ENCODE results near the gene ZNF609.
A peak's percentile ranks its signal among the peaks of the same experiment; 100 is the strongest.
"Not testable (repeated sequence)": the region's sequence is repeated elsewhere in the genome, so short reads cannot be mapped to it uniquely, and the experiment has no call there.

ZNF609 gene

GRCh38 chr15:64623347-64623996 lies 163.1 kb downstream of the ZNF609 start:
- DNase-seq (ENCODE audit: low read depth): no peak

- no peak for DNase-seq (ENCODE audit: low read depth)
Observed at GRCh38 chr15:64624242-64624641, 163.9 kb downstream of the ZNF609 start.

- DNase-seq (ENCODE audit: low read depth): no peak
Observed at GRCh38 chr15:64629063-64629462, 168.7 kb downstream of the ZNF609 start.

GRCh38 chr15:64630396-64631107 lies 170.2 kb downstream of the ZNF609 start:
- no peak for DNase-seq (ENCODE audit: low read depth)

- not testable (repeated sequence) for DNase-seq (ENCODE audit: low read depth)
Observed at GRCh38 chr15:64632639-64633038, 172.3 kb downstream of the ZNF609 start.

- no peak for DNase-seq (ENCODE audit: low read depth)
Observed at GRCh38 chr15:64633332-64633731, 173.0 kb downstream of the ZNF609 start.

- peak; percentile 24 for DNase-seq (ENCODE audit: low read depth)
Observed at GRCh38 chr15:64634027-64634426, 173.6 kb downstream of the ZNF609 start.

- no peak for DNase-seq (ENCODE audit: low read depth)
Observed at GRCh38 chr15:64634576-64635498, 174.5 kb downstream of the ZNF609 start.

- DNase-seq (ENCODE audit: low read depth): no peak
Observed at GRCh38 chr15:64635499-64636495, 175.4 kb downstream of the ZNF609 start.

- no peak for DNase-seq (ENCODE audit: low read depth)
Observed at GRCh38 chr15:64636556-64636955, 176.2 kb downstream of the ZNF609 start.

- DNase-seq (ENCODE audit: low read depth): no peak
Observed at GRCh38 chr15:64637412-64637811, 177.0 kb downstream of the ZNF609 start.

GRCh38 chr15:64639744-64640143 lies 179.4 kb downstream of the ZNF609 start:
- DNase-seq (ENCODE audit: low read depth): not testable (repeated sequence)

GRCh38 chr15:64640146-64640871 lies 179.9 kb downstream of the ZNF609 start:
- no peak for DNase-seq (ENCODE audit: low read depth)

GRCh38 chr15:64642875-64643274 lies 182.5 kb downstream of the ZNF609 start:
- no peak for DNase-seq (ENCODE audit: low read depth)

- no peak for DNase-seq (ENCODE audit: low read depth)
Observed at GRCh38 chr15:64643685-64644084, 183.3 kb downstream of the ZNF609 start.

- not testable (repeated sequence) for DNase-seq (ENCODE audit: low read depth)
Observed at GRCh38 chr15:64644811-64645210, 184.4 kb downstream of the ZNF609 start.

GRCh38 chr15:64645995-64646394 lies 185.6 kb downstream of the ZNF609 start:
- DNase-seq (ENCODE audit: low read depth): no peak

- DNase-seq (ENCODE audit: low read depth): no peak
Observed at GRCh38 chr15:64647367-64647766, 187.0 kb downstream of the ZNF609 start.

- DNase-seq (ENCODE audit: low read depth): no peak
Observed at GRCh38 chr15:64650552-64650951, 190.2 kb downstream of the ZNF609 start.

- DNase-seq (ENCODE audit: low read depth): peak; percentile 22
Observed at GRCh38 chr15:64651601-64652191, 191.3 kb downstream of the ZNF609 start.
